ENCODE results near the gene EPRS1. TPM values are rescaled to one million over a fixed set of nuclear protein-coding genes. Genes with fewer than 3 reads are reported as not detected.
"Not testable (repeated sequence)": the region's sequence is repeated elsewhere in the genome, so short reads cannot be mapped to it uniquely, and the experiment has no call there.

The EPRS1 gene
- total RNA-seq, result 100 to 1,000 TPM; 191 to 198 TPM

GRCh38 chr1:220046052-220046930 is at the start of gene EPRS1:
TSS of gene EPRS1 (minus strand) at chr1:220046505. CDS start at chr1:220046388, 117 bp downstream.
- intact Hi-C loops (cut with micrococcal nuclease), result loop anchor here (1.0 to 2.0 kb wide), 4 partner anchors 43 to 871 kb away; partner anchors contain the start of genes BPNT1 and RAB3GAP2

GRCh38 chr1:220094016-220094911 is 48.0 kb upstream of the EPRS1 start, which contains the start of gene IARS2:
TSS of gene IARS2 (plus strand) at chr1:220094132. CDS start at chr1:220094217, 85 bp downstream.
- peak within 1 kb of the TSS; percentile 77 for H3K4me3 Mint-ChIP-seq
- peak within 1 kb of the TSS; percentile 60 for H3K27ac Mint-ChIP-seq
- H3K9me3 Mint-ChIP-seq, result no peaks in the 10 kb centered on the region
- H3K4me1 Mint-ChIP-seq (ENCODE audit: low read depth), result peaks cover 19% of the 10 kb centered on the region
- peaks cover 11% of the 10 kb centered on the region for H3K36me3 Mint-ChIP-seq
- CTCF ChIA-PET, result interaction anchor here (0.6 to 2.5 kb wide), 4 partner anchors 12 to 103 kb away, joined by 3 to 13 read pairs (median 3); no protein-coding TSS in a partner anchor
- H3K27me3 Mint-ChIP-seq, result no peaks in the 10 kb centered on the region
- intact Hi-C loops (cut with micrococcal nuclease), result loop anchor here (2.0 to 10.0 kb wide), 2 partner anchors 19 to 1809 kb away; partner anchors contain the start of gene RRP15
- peak; percentile 95 for DNase-seq
- POLR2A ChIA-PET, result interaction anchor here (1.2 kb wide), 2 partner anchors 11 kb away, joined by 5 read pairs; no protein-coding TSS in a partner anchor

More at GRCh38 chr1:220046052-220046930, at the start of gene EPRS1:
- peaks cover 29% of the 10 kb centered on the region for H3K4me1 Mint-ChIP-seq (ENCODE audit: low read depth)
- CTCF ChIA-PET, result interaction anchor here (0.6 to 1.0 kb wide), 3 partner anchors 32 to 46 kb away, joined by 3 read pairs; partner anchors contain the start of gene BPNT1
- H3K27ac Mint-ChIP-seq, result peak within 1 kb of the TSS; percentile 96
- peak within 1 kb of the TSS; percentile 94 for H3K4me3 Mint-ChIP-seq
- POLR2A ChIA-PET, result interaction anchor here (0.7 to 1.2 kb wide), 3 partner anchors 14 to 46 kb away, joined by 3 to 5 read pairs (median 4); partner anchors contain the start of gene BPNT1
- no peaks in the 10 kb centered on the region for H3K27me3 Mint-ChIP-seq
- peaks cover 17% of the 10 kb centered on the region for H3K36me3 Mint-ChIP-seq
- H3K9me3 Mint-ChIP-seq, result no peaks in the 10 kb centered on the region
- DNase-seq, result peak; percentile 97

GRCh38 chr1:220093361-220094015 is 47.2 kb upstream of the EPRS1 start:
- H3K36me3 Mint-ChIP-seq, result peaks cover 11% of the 10 kb centered on the region
- intact Hi-C loops (cut with micrococcal nuclease), result loop anchor here (1.0 to 10.0 kb wide), 3 partner anchors 19 to 1809 kb away; partner anchors contain the start of genes EPRS1 and RRP15
- peak overlapping the region; percentile 23 for H3K4me3 Mint-ChIP-seq
- DNase-seq, result no peak
- ChIA-PET CTCF (interaction anchor here (0.6 to 2.5 kb wide), 3 partner anchors 19 to 102 kb away, joined by 3 to 13 read pairs (median 3); no protein-coding TSS in a partner anchor), POLR2A (interaction anchor here (1.2 kb wide), 1 partner anchor 12 kb away, joined by 5 read pairs; no protein-coding TSS in a partner anchor)
- peaks cover 19% of the 10 kb centered on the region for H3K4me1 Mint-ChIP-seq (ENCODE audit: low read depth)
- H3K27me3 Mint-ChIP-seq, result no peaks in the 10 kb centered on the region
- H3K27ac Mint-ChIP-seq, result peak overlapping the region; percentile 33
- no peaks in the 10 kb centered on the region for H3K9me3 Mint-ChIP-seq

- no peak overlapping the region for H3K4me3 Mint-ChIP-seq
- POLR2A ChIA-PET, result interaction anchor here (0.9 kb wide), 1 partner anchor 46 kb away, joined by 3 read pairs; the partner anchor contains the start of gene EPRS1
- H3K27me3 Mint-ChIP-seq, result no peaks in the 10 kb centered on the region
Observed at GRCh38 chr1:220092694-220093093, 46.4 kb upstream of the EPRS1 start.

GRCh38 chr1:220089650-220090556 is 43.6 kb upstream of the EPRS1 start, which contains the start of gene BPNT1:
TSS of gene BPNT1 (minus strand) at chr1:220089788. CDS start at chr1:220079846, 9,942 bp downstream.
- no peaks in the 10 kb centered on the region for H3K36me3 Mint-ChIP-seq
- no peaks in the 10 kb centered on the region for H3K27me3 Mint-ChIP-seq
- POLR2A ChIA-PET, result interaction anchor here (1.4 kb wide), 1 partner anchor 43 kb away, joined by 5 read pairs; the partner anchor contains the start of gene EPRS1
- H3K4me1 Mint-ChIP-seq (ENCODE audit: low read depth), result peaks cover 10% of the 10 kb centered on the region
- CTCF ChIA-PET, result interaction anchor here (0.6 to 2.0 kb wide), 5 partner anchors 8 to 129 kb away, joined by 3 to 16 read pairs (median 3); partner anchors contain the start of gene EPRS1
- H3K9me3 Mint-ChIP-seq, result no peaks in the 10 kb centered on the region
- peak within 1 kb of the TSS; percentile 82 for H3K27ac Mint-ChIP-seq
- intact Hi-C loops (cut with micrococcal nuclease), result loop anchor here (1.0 to 10.0 kb wide), 3 partner anchors 44 to 1805 kb away; partner anchors contain the start of genes EPRS1, RAB3GAP2 and RRP15
- DNase-seq, result peak; percentile 98
- H3K4me3 Mint-ChIP-seq, result peak within 1 kb of the TSS; percentile 88

More at GRCh38 chr1:220092694-220093093, 46.4 kb upstream of the EPRS1 start:
- H3K27ac Mint-ChIP-seq, result no peak overlapping the region
- no peak for DNase-seq
- H3K9me3 Mint-ChIP-seq, result no peaks in the 10 kb centered on the region
- peaks cover 17% of the 10 kb centered on the region for H3K4me1 Mint-ChIP-seq (ENCODE audit: low read depth)
- peaks cover 7% of the 10 kb centered on the region for H3K36me3 Mint-ChIP-seq
- intact Hi-C loops (cut with micrococcal nuclease), result loop anchor here (1.0 to 10.0 kb wide), 2 partner anchors 46 to 1808 kb away; partner anchors contain the start of genes EPRS1 and RRP15
- CTCF ChIA-PET, result interaction anchor here (0.6 to 2.5 kb wide), 4 partner anchors 20 to 672 kb away, joined by 3 to 13 read pairs (median 4); partner anchors contain the start of gene EPRS1

- POLR2A ChIA-PET; H3K27me3 Mint-ChIP-seq; DNase-seq; H3K36me3 Mint-ChIP-seq; H3K4me3 Mint-ChIP-seq; CTCF ChIA-PET; H3K9me3 Mint-ChIP-seq; H3K4me1 Mint-ChIP-seq (ENCODE audit: low read depth); H3K27ac Mint-ChIP-seq; intact Hi-C loops (cut with micrococcal nuclease): not testable (repeated sequence)
Observed at GRCh38 chr1:220086261-220086686, 40.0 kb upstream of the EPRS1 start.

GRCh38 chr1:220084460-220084859 is 38.2 kb upstream of the EPRS1 start:
- H3K4me1 Mint-ChIP-seq (ENCODE audit: low read depth), result peaks cover 4% of the 10 kb centered on the region
- intact Hi-C loops (cut with micrococcal nuclease), result no loop called here
- H3K36me3 Mint-ChIP-seq, result peaks cover 6% of the 10 kb centered on the region
- H3K27ac Mint-ChIP-seq, result no peak overlapping the region
- H3K4me3 Mint-ChIP-seq, result no peak overlapping the region
- ChIA-PET CTCF (interaction anchor here (0.5 to 2.4 kb wide), 3 partner anchors 28 to 117 kb away, joined by 3 to 8 read pairs (median 3); no protein-coding TSS in a partner anchor), POLR2A (no interaction called here)
- no peaks in the 10 kb centered on the region for H3K27me3 Mint-ChIP-seq
- H3K9me3 Mint-ChIP-seq, result no peaks in the 10 kb centered on the region
- DNase-seq, result no peak

GRCh38 chr1:220077887-220078286 is 31.6 kb upstream of the EPRS1 start:
- CTCF ChIA-PET, result interaction anchor here (0.7 kb wide), 1 partner anchor 32 kb away, joined by 3 read pairs; the partner anchor contains the start of gene EPRS1
- Mint-ChIP-seq H3K9me3 (no peaks in the 10 kb centered on the region), H3K27ac (no peak overlapping the region), H3K27me3 (no peaks in the 10 kb centered on the region), H3K4me3 (no peak overlapping the region), H3K4me1 (ENCODE audit: low read depth) (no peaks in the 10 kb centered on the region), H3K36me3 (peaks cover 11% of the 10 kb centered on the region)
- POLR2A ChIA-PET, result no interaction called here
- no peak for DNase-seq
- intact Hi-C loops (cut with micrococcal nuclease), result no loop called here

GRCh38 chr1:220076861-220077762 is 30.8 kb upstream of the EPRS1 start:
- intact Hi-C loops (cut with micrococcal nuclease), result no loop called here
- CTCF ChIA-PET, result no interaction called here

More at GRCh38 chr1:220076861-220077762, 30.8 kb upstream of the EPRS1 start:
- Mint-ChIP-seq H3K27me3 (no peaks in the 10 kb centered on the region), H3K27ac (no peak overlapping the region), H3K4me1 (ENCODE audit: low read depth) (no peaks in the 10 kb centered on the region), H3K36me3 (peaks cover 16% of the 10 kb centered on the region), H3K9me3 (no peaks in the 10 kb centered on the region), H3K4me3 (no peak overlapping the region)
- POLR2A ChIA-PET, result no interaction called here
- DNase-seq, result no peak
